RWPE2 (cell line): Measurements from ENCODE around the gene RNPC3.
A peak's percentile ranks its signal among the peaks of the same experiment; 100 is the strongest.

ENCODE experiments used
- ATAC-seq: fragments of 200-7000 bp; cut with Tn5 transposase; 3 replicates; pipeline ENCODE4 v1.9.1; 2021; ENCODE audit warnings: low read depth
- DNase-seq: peaks from one replicate; pipeline ENCODE4 v3.0.0-alpha.2; 2020; ENCODE audit warnings: low spot score
- H3K27ac ChIP-seq: fragments of 450-650 bp; 2 replicates; pipeline ENCODE4 v1.5.1; 2017; ENCODE audit warnings: mild to moderate bottlenecking; ENCODE audit not compliant: poor library complexity, severe bottlenecking
- H3K27me3 ChIP-seq: fragments of 250-450 bp; sonication (Bioruptor Pico); 2 replicates; pipeline ENCODE4 v1.5.1; 2021; ENCODE audit warnings: mild to moderate bottlenecking, moderate library complexity; ENCODE audit not compliant: insufficient read depth, poor library complexity, severe bottlenecking
- H3K36me3 ChIP-seq: fragments of 250-450 bp; sonication (Bioruptor Pico); 2 replicates; pipeline ENCODE4 v1.5.1; 2020; ENCODE audit warnings: low read depth, mild to moderate bottlenecking, moderate library complexity
- H3K4me1 ChIP-seq: fragments of 250-450 bp; sonication (Bioruptor Pico); 2 replicates; pipeline ENCODE4 v1.5.1; 2021; ENCODE audit warnings: mild to moderate bottlenecking, moderate library complexity; ENCODE audit not compliant: insufficient read depth, poor library complexity, severe bottlenecking
- H3K4me3 ChIP-seq: fragments of 250-450 bp; sonication (Bioruptor Pico); 2 replicates; pipeline ENCODE4 v1.5.1; 2021; ENCODE audit warnings: mild to moderate bottlenecking, moderate library complexity; ENCODE audit not compliant: severe bottlenecking
- H3K9me3 ChIP-seq: fragments of 250-450 bp; sonication (Bioruptor Pico); 2 replicates; pipeline ENCODE4 v1.5.1; 2021; ENCODE audit warnings: mild to moderate bottlenecking, moderate library complexity; ENCODE audit not compliant: severe bottlenecking
- CTCF ChIP-seq: fragments of 450-650 bp; IDR thresholded peaks from one replicate; pipeline ENCODE4 v1.5.1; 2017; ENCODE audit warnings: mild to moderate bottlenecking, moderate library complexity; ENCODE audit not compliant: poor library complexity, severe bottlenecking

The RNPC3 gene

DNA sequence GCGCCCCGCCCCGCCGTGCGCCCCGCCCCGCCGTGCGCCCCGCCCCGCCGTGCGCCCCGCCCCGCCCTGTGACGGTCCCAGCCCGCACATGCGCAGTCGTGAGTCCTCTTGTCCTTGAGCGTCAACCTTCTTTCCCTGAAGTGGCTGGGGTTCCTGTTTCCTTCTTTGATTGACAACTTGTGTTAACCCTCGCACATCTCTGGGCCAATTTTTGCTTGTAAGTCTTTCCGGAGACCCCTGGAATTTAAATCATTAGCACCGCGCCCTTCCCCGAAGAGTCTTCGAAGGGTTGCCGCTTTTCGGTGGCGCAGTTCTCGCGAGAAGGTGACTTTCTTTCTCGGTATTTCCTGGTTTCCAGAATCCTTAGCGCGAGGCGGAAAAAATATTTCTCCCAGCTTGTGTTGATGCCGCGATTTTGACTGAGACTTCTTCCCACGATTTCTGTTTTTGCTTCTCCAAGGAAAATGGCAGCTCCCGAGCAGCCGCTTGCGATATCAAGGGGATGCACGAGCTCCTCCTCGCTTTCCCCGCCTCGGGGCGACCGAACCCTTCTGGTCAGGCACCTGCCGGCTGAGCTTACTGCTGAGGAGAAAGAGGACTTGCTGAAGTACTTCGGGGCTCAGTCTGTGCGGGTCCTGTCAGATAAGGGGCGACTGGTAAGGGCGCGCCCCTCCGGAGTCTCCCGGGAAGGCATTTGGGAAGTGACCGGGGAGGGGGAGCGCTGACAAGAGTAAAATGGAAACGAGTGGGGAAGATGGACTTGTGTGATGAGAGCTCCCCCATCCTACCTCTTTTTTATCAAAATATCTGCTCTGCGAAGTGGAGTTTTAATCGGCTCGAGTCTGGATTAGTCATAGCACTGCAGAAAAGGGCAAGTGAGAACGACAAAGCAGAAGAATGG is at the start of gene RNPC3:
TSS of gene RNPC3 (plus strand) at position 93 of the 901 bp plus-strand sequence. CDS start at position 465, 372 bp downstream.
- Histone ChIP-seq H3K27me3 (no peaks in the 10 kb centered on the region), H3K27ac (peak within 1 kb of the TSS; percentile 89), H3K4me1 (peaks cover 6% of the 10 kb centered on the region), H3K9me3 (no peaks in the 10 kb centered on the region), H3K4me3 (peak within 1 kb of the TSS; percentile 68), H3K36me3 (peaks cover 37% of the 10 kb centered on the region)
- ATAC-seq (peak; percentile 75), DNase-seq (peak; percentile 80)
- peak; percentile 19 for TF ChIP-seq CTCF

GRCh38 chr1:103477101-103477500 is 48.4 kb upstream of the RNPC3 start:
- DNase-seq = no peak
- Histone ChIP-seq H3K27ac (no peak overlapping the region), H3K36me3 (no peaks in the 10 kb centered on the region), H3K27me3 (no peaks in the 10 kb centered on the region), H3K4me3 (no peak overlapping the region), H3K4me1 (no peaks in the 10 kb centered on the region), H3K9me3 (no peaks in the 10 kb centered on the region)
- no peak for ATAC-seq
- no peak for TF ChIP-seq CTCF

- Histone ChIP-seq H3K27me3 (no peaks in the 10 kb centered on the region), H3K27ac (no peak overlapping the region), H3K9me3 (no peaks in the 10 kb centered on the region), H3K36me3 (no peaks in the 10 kb centered on the region), H3K4me1 (no peaks in the 10 kb centered on the region), H3K4me3 (no peak overlapping the region)
- TF ChIP-seq CTCF = no peak
- ATAC-seq = peak; percentile 67
- no peak for DNase-seq
These were observed 35.6 kb upstream of the RNPC3 start for GRCh38 chr1:103489935-103490334.

DNA sequence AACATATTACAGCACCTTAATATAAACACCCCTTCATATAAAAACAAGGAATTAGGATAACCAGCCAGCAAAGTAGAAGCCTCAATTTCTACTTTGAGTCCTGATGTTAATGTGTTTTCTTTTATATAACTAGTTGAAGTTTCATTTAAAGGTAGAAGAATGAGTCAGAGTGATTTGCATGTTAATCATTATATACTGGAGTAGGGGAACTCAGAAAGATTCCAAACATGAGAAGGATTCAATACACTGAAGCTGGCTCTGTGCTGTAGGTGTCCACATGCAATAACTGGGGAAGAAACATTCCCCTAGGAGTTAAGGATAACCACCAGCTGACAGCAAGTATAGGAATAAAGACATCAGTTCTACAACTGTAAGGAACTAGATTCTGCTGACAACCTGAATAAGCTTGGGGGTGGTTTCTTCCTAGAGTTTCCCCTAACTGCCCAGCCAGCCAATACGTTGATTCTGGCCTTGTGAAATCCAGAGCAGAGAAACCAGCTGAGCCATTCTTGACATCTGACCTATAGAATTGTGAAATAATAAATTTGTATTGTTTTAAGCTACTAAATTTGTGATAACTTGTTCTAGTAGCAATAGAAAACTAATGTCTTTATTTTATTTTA is 33.4 kb upstream of the RNPC3 start:
- H3K27me3 ChIP-seq = no peaks in the 10 kb centered on the region
- H3K36me3 ChIP-seq = no peaks in the 10 kb centered on the region
- H3K9me3 ChIP-seq = no peaks in the 10 kb centered on the region
- no peak for ATAC-seq
- peaks cover 14% of the 10 kb centered on the region for H3K4me1 ChIP-seq
- no peak overlapping the region for H3K27ac ChIP-seq
- no peak for DNase-seq
- no peak for TF ChIP-seq CTCF
- H3K4me3 ChIP-seq = no peak overlapping the region
